HG02973 (cell line): ENCODE results near the gene DPEP1.
"Not testable (repeated sequence)": the region's sequence is repeated elsewhere in the genome, so short reads cannot be mapped to it uniquely, and the experiment has no call there.

Source experiments
- ATAC-seq: cut with Tn5 transposase; IDR thresholded peaks from one replicate; pipeline ENCODE4 v1.9.1; 2021; ENCODE audit warnings: moderate library complexity; ENCODE audit not compliant: unreplicated experiment

DPEP1 gene

GRCh38 chr16:89613231-89613953 lies at the start of gene DPEP1:
Gene DPEP1 (plus strand): TSS chr16:89613642. CDS start chr16:89630411, 16,769 bp downstream.
- ATAC-seq, result no peak

DNA sequence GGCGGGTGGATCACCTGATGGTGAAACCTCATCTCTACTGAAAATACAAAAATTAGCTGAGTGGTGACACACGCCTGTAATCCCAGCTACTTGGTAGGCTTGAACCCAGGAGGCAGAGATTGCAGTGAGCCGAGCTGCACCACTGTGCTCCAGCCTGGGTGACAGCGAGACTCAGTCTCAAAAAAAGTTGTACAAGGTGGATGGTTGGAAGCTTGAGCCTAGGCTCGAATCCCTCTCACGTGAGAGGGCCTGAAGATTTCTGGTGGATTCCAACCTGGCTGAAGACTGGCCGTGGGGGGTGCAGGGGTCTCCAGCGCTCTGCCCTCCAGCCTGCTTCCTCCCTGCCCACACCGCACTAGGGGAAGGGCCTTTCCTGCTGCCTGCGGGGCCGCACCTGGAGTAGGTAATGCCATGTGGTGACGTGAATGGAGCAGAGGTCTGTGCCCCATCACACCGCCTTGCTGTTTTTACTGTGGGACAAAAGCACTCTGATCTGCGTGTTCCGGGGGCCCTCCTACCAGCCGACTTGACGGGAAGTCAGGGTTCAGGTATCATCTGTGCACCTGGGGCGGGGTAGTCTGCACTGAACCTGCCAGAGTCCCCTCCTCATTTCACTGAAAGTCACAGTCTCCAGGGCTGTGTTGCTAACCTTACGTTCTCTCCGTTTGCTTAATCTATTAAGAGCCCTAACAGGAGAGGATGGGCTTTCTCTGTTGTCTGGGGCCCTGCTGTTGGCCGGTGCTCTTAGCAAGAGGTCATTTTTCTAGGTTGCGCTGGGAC lies 48.8 kb upstream of the DPEP1 start:
- ATAC-seq, result no peak

DNA sequence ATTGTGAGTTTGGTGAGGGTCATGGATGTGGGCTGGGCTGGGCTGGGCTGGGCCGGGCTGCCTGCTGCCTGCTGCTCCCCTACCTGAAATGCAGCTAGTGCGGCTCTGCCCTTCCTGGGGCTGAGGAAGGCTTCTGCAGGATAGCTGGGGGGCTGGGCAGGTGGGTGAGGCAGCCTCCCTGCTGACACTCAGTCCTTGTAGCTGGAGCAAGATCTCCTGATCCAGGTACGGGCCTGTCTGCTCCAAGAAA lies 48.3 kb upstream of the DPEP1 start:
- ATAC-seq, result no peak

DNA sequence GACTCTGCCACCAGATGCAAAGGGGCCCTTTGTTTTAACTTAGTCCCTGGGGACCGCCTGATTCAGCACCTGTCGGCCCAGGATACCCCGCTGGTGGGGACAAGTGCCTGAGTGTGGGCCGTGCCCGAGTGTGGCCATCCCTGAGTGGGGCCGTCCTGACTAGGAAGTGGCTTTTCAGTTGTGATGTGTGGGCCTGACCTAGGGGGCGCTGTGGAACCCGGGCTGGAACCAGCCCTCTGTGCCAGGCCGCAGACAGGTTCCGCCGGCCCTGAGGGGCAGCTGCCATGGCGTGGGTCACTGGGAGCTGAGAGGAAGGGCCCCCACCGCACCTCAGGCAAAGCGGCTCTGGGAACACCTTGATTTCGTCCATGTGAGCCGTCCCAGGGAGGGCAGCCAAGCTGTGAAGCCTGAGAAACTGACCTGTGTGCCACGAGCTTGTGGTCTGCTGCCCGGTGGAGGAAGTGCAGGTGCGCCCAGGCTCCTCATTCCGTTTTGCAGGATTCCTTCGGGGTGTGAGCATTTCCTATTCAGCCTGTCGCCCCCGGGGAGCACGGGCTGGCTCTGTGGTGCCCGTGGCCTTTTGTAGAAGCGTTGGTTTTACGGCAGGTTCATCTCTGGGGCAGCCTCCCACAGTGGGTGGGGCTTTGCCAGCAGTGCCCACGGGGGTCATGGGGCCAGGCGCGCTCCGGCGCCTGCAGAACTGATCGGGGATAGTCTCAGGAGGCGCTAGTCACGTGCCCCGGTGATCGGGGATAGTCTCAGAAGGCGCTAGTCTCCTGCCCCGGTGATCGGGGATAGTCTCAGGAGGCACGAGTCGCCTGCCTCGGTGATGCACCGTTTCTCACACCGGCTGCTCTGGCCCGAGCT lies 47.7 kb upstream of the DPEP1 start:
- no peak for ATAC-seq

- no peak for ATAC-seq
Measured at GRCh38 chr16:89567656-89568594, 45.5 kb upstream of the DPEP1 start.

DNA sequence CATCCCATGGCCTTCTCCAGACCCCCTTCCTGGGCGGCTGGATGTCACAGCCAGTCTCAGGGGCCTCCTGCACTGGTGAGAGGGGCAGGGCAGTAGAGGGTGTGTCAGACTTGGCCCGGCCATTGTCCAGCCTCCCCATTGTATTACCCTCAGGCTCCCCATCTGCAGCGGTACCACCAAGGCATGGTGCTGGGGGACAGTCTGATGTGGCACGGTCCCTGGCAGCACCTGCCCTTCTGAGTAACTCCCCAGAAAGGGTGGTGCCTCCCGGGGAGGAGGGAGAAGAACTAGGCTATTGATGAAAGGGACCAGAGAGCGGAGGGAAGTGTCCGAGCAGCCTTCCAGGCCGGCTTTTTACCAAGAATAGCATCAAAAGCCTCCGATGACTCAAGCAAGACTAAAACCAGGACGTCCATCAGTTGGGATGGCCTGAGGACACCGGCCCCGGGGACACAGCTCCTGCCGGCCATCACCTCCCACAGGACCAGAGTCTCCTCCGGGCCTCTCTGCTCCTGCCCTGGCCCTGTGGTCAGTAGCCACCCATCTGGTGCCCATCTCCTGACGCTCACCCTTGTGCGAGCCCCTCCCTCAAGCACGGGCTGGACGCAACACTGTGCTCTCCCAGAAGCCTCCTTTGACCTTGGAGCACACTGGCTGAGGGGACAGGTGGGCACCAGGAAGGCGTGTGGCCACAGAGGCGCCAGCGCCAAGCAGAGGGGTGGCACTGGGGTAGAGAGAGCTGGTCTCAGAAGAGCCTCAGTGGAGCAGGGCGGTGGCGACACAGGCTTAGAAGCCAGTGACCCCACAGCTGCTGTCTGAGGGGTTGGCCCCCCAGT lies 43.7 kb upstream of the DPEP1 start:
- ATAC-seq, result no peak

- ATAC-seq, result no peak
Measured at GRCh38 chr16:89570342-89570923, 43.0 kb upstream of the DPEP1 start.

- not testable (repeated sequence) for ATAC-seq
Measured at GRCh38 chr16:89570983-89571598, 42.4 kb upstream of the DPEP1 start.

DNA sequence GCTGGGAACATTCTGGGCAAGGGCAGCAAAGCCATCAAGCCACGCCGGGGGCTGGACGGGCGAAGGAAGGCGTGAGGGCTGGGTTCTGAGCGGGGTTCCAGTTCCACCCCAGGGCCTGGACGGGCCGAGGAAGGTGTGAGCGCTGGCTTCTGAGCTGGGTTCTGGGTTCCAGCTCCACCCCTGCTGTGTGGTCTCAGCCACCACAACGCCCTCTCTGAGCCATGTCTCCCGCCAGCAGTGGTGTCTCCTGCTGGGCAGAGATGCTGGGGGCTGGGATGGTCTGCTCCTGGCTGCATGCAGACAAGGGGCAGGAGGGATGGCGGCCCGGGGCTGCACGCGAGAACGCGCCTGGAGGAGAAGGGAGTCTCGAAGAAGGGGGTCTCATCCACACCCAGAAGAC lies 41.8 kb upstream of the DPEP1 start:
- ATAC-seq, result no peak

- no peak for ATAC-seq
Measured at GRCh38 chr16:89572073-89572484, 41.4 kb upstream of the DPEP1 start.

- no peak for ATAC-seq
Measured at GRCh38 chr16:89572485-89573205, 40.8 kb upstream of the DPEP1 start.

- ATAC-seq, result no peak
Measured at GRCh38 chr16:89573826-89574680, 39.4 kb upstream of the DPEP1 start.

- ATAC-seq, result no peak
Measured at GRCh38 chr16:89574681-89575246, 38.7 kb upstream of the DPEP1 start.

GRCh38 chr16:89575247-89576152 lies 37.9 kb upstream of the DPEP1 start, which contains the start of gene CPNE7:
Gene CPNE7 (plus strand): TSS chr16:89575758. CDS start chr16:89575898, 140 bp downstream.
- no peak for ATAC-seq

DNA sequence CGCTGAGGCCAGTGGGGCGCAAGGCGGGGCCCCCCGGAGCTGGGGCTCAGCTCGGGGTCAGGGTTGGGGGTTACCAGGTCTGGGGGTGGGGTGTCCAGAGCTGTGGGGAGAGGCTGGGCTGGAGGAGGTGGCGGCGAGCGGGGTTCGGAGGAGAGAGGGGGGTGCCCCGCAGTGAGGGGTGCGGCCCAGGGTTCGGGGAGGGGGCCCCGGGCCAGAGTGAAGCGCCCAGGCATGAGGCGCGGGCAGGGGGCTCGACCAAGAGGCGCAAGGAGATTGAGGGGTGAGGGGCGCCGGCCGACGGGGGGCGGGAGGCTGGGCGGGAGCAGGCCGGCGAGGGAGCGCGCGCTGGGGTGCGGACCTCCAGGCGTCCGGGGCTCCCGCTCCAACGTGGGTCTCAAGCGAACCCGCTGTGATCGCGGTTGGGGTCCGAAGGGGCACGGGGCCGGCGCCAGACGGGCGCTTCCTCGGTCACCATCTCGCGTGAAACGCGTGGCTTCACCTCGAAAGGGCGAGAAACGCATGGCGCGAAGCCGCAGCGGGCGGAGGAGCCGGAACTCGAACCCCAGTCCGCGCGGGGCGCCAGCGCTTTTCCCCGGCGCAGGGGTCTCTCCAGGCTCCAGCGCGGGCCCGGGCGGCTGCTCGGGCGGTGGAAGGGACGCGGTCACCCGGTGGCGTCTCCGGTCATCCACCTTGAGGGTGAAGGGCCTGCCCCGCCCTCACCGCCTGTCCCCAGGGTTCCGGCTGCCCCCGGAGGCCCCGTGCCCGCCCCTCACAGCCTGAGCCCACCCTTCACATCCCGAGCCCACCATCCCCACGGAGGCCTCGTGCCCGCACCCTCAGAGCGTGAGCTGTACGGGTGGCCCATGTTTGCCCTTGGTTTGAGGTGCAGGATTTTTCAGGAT lies 37.0 kb upstream of the DPEP1 start:
- ATAC-seq, result no peak
